ENCODE data around the gene MAN1C1. TPM values are rescaled to one million over a fixed set of nuclear protein-coding genes. Genes with fewer than 3 reads are reported as not detected.

MAN1C1 gene
- total RNA-seq, 1 experiment from 2014 or later, result 16.8 TPM

- TF ChIP-seq, protein P1, sequence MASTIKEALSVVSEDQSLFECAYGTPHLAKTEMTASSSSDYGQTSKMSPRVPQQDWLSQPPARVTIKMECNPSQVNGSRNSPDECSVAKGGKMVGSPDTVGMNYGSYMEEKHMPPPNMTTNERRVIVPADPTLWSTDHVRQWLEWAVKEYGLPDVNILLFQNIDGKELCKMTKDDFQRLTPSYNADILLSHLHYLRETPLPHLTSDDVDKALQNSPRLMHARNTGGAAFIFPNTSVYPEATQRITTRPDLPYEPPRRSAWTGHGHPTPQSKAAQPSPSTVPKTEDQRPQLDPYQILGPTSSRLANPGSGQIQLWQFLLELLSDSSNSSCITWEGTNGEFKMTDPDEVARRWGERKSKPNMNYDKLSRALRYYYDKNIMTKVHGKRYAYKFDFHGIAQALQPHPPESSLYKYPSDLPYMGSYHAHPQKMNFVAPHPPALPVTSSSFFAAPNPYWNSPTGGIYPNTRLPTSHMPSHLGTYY (CRISPR knock-in tag; IDR thresholded peaks at IDR 0.05), result no peak
- TF ChIP-seq EMX1 (CRISPR knock-in tag; IDR thresholded peaks at IDR 0.05), result no peak
- no peak for TF ChIP-seq AFF4 (CRISPR knock-in tag; IDR thresholded peaks at IDR 0.05; ENCODE audit: borderline replicate concordance)
Measured at GRCh38 chr1:25579292-25580252, 37.0 kb upstream of the MAN1C1 start (continued).

- CTCF ChIA-PET, result interaction anchor here (0.8 to 3.2 kb wide), 11 partner anchors 8 to 229 kb away, joined by 3 to 37 read pairs (median 6); partner anchors contain the start of gene LDLRAP1
- peaks cover 8% of the 10 kb centered on the region; the same call in 1 of the 2 replicates for H3K9me3 Mint-ChIP-seq
- no peak overlapping the region for H3K27ac Mint-ChIP-seq
- peaks cover 2% of the 10 kb centered on the region; the same call in 1 of the 2 replicates for H3K36me3 Mint-ChIP-seq
- peaks cover 30% of the 10 kb centered on the region for H3K4me1 Mint-ChIP-seq
- no peaks in the 10 kb centered on the region; the same call in none of the 2 replicates for H3K27me3 Mint-ChIP-seq (ENCODE audit: low read depth)
- POLR2A ChIA-PET, result no interaction called here
- DNase-seq (ENCODE audit: low spot score), result peak; percentile 51
- H3K4me3 Mint-ChIP-seq, result no peak overlapping the region
- ATAC-seq, result peak; percentile 76
- TF ChIP-seq JUN (CRISPR knock-in tag; IDR thresholded peaks at IDR 0.05), result no peak
- TF ChIP-seq, protein P2, sequence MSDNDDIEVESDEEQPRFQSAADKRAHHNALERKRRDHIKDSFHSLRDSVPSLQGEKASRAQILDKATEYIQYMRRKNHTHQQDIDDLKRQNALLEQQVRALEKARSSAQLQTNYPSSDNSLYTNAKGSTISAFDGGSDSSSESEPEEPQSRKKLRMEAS (CRISPR knock-in tag; IDR thresholded peaks at IDR 0.05), result peak; percentile 70; the same call in 1 of the 2 replicates
Measured at GRCh38 chr1:25580927-25581326, 35.7 kb upstream of the MAN1C1 start.

GRCh38 chr1:25581764-25582163, 34.8 kb upstream of the MAN1C1 start:
- no peak for ATAC-seq
- peaks cover 2% of the 10 kb centered on the region; the same call in 1 of the 2 replicates for H3K36me3 Mint-ChIP-seq
- DNase-seq (ENCODE audit: low spot score), result no peak
- POLR2A ChIA-PET, result interaction anchor here (0.6 kb wide), 1 partner anchor 78 kb away, joined by 4 read pairs; no protein-coding TSS in a partner anchor
- H3K27ac Mint-ChIP-seq, result no peak overlapping the region
- peaks cover 8% of the 10 kb centered on the region; the same call in 1 of the 2 replicates for H3K9me3 Mint-ChIP-seq
- peaks cover 36% of the 10 kb centered on the region for H3K4me1 Mint-ChIP-seq
- no peaks in the 10 kb centered on the region; the same call in none of the 2 replicates for H3K27me3 Mint-ChIP-seq (ENCODE audit: low read depth)
- H3K4me3 Mint-ChIP-seq, result no peak overlapping the region
- CTCF ChIA-PET, result interaction anchor here (0.8 to 3.2 kb wide), 10 partner anchors 8 to 229 kb away, joined by 3 to 37 read pairs (median 5); partner anchors contain the start of gene LDLRAP1
- no peak for TF ChIP-seq TEAD1 (CRISPR knock-in tag; IDR thresholded peaks at IDR 0.05)
- TF ChIP-seq HMGXB4 (CRISPR knock-in tag; IDR thresholded peaks at IDR 0.05), result no peak
- TF ChIP-seq MLX (CRISPR knock-in tag; IDR thresholded peaks at IDR 0.05), result no peak
- TF ChIP-seq CREB1 (CRISPR knock-in tag; IDR thresholded peaks at IDR 0.05), result no peak
- TF ChIP-seq ELF4 (CRISPR knock-in tag; IDR thresholded peaks at IDR 0.05; ENCODE audit: low read depth), result no peak
- no peak for TF ChIP-seq ZNF317 (CRISPR knock-in tag; IDR thresholded peaks at IDR 0.05; ENCODE audit: borderline replicate concordance, low read depth)
- TF ChIP-seq NR1H2 (CRISPR knock-in tag; IDR thresholded peaks at IDR 0.05), result no peak
- TF ChIP-seq RORB (CRISPR knock-in tag; IDR thresholded peaks at IDR 0.05), result no peak
- no peak for TF ChIP-seq FOXP4 (CRISPR knock-in tag; IDR thresholded peaks at IDR 0.05)
- no peak for TF ChIP-seq FOXJ3 (CRISPR knock-in tag; IDR thresholded peaks at IDR 0.05; ENCODE audit: borderline replicate concordance)
- TF ChIP-seq, protein P3, sequence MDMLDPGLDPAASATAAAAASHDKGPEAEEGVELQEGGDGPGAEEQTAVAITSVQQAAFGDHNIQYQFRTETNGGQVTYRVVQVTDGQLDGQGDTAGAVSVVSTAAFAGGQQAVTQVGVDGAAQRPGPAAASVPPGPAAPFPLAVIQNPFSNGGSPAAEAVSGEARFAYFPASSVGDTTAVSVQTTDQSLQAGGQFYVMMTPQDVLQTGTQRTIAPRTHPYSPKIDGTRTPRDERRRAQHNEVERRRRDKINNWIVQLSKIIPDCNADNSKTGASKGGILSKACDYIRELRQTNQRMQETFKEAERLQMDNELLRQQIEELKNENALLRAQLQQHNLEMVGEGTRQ (CRISPR knock-in tag; IDR thresholded peaks at IDR 0.05), result no peak
- no peak for TF ChIP-seq E2F5 (CRISPR knock-in tag; IDR thresholded peaks at IDR 0.05)
- no peak for TF ChIP-seq ATF1 (CRISPR knock-in tag; IDR thresholded peaks at IDR 0.05)
- no peak for TF ChIP-seq JUN (CRISPR knock-in tag; IDR thresholded peaks at IDR 0.05)

Data from WTC11 (cell line).